Mucosa of gallbladder (tissue), 1 donor: ENCODE data around the gene ADAD2. TPM values are rescaled to one million over a fixed set of nuclear protein-coding genes. Genes with fewer than 3 reads are reported as not detected.

Experiments
- DNase-seq: peaks from one replicate; pipeline ENCODE4 v3.0.0-alpha.2; 2020; ENCODE audit warnings: low spot score
- total RNA-seq: library from RNA; stranded (reverse); gene quantifications from one replicate; pipeline ENCODE4 v1.2.1, GENCODE V29; 2021
- donor health status: DM: no; HTN: no; CAD: no.

Gene ADAD2
- total RNA-seq, 1 donor from 2014 or later = 0.60 TPM

DNA sequence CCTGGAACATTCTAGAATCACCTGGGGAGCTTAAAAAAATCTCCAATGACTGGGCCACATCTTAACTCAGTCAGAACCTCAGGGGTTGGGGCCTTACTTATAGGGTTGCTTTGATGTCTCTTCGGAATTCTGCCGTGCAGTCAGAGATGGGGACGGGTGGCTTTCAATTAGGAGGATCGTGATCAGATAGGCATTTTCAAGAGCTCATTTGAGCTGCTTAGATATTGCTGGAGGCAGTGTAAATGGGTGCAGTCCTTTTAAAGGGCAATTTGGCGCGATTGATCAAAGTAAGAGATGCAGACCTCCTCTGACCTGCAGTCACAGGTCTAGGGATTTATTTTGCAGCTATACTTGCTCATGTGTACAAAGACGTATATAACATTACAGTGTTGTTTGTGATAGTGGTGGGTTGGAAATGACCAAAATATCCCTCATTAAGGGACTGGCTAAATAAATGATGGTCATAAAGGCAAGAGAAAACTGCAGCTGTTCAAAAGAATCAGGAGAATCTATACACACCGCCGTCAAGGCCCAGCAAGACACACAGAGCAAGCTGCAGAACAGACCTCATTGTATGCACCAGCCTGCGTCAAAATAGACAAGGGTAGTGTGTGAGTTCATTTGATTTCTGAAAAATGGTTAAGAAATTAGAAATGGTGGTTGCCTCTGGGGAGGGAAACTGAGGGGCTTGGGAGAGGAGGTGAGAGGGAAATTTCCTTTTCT lies 55.2 kb downstream of the ADAD2 start:
- no peak for DNase-seq

DNA sequence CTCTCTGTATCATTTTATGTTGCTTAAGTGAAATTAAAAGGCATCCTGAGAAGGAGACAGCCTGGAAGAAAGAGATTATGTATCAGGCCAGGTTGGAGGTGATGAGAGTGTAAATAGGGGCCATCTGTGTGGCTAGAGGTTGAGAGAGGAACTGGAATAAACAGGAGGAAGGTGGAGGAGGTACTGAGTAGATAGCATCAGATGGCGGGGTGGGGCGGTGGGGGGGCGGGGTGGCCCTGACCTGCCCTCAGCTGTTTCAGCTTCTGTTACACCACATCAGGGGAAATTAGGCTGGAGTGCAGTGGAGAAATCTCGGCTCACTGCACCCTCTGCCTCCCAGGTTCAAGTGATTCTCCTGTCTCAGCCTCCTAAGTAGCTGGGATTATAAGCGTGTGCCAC lies 55.7 kb downstream of the ADAD2 start:
- DNase-seq = no peak

Other genes starting within 250 kb of the ADAD2 start
- gene OSGIN1, start 237.9 kb upstream of the ADAD2 start, total RNA-seq = 22.4 TPM
- 0.29 TPM for gene NECAB2, start 222.9 kb upstream of the ADAD2 start, total RNA-seq
- gene SLC38A8, start 148.4 kb upstream of the ADAD2 start, total RNA-seq = not detected
- 87.6 TPM for gene MBTPS1, start 74.2 kb upstream of the ADAD2 start, total RNA-seq
- gene HSDL1, start 46.0 kb upstream of the ADAD2 start, total RNA-seq = 16.3 TPM
- gene DNAAF1, start 45.8 kb upstream of the ADAD2 start, total RNA-seq = 0.46 TPM
- 56.5 TPM for gene TAF1C, start 4.1 kb upstream of the ADAD2 start, total RNA-seq
- not detected for gene KCNG4, start 48.9 kb downstream of the ADAD2 start, total RNA-seq
- 92.6 TPM for gene WFDC1, start 103.7 kb downstream of the ADAD2 start, total RNA-seq
- gene ATP2C2, start 177.4 kb downstream of the ADAD2 start, total RNA-seq = 62.8 TPM